NCI-H2227 (cell line): ENCODE data around the gene IFI44.

Experiments
- DNase-seq: peaks from one replicate; lab custom pipeline; 2025; ENCODE audit not compliant: unreplicated experiment; lab: John Stamatoyannopoulos, UW

The IFI44 gene

DNA sequence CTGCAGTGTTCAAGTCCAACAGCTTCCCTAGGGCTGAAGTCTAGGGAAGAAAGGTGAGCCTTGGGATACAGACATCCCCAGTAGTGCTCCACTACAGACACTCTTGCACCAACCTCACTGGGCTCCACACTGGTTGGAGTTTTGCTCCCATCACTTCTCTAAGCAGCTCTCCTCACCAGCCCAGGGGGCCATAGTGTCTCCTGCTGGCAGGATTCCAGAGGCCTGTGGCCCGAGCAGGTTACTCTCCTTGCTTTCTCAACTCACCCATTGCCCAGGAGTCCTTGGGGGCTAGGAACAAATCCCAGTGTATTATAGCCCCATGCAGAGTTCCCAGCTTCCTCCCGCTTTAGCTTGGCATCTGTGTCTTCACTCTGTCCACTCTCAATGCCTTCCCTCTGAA is 52.8 kb downstream of the IFI44 start:
- no peak for DNase-seq

DNA sequence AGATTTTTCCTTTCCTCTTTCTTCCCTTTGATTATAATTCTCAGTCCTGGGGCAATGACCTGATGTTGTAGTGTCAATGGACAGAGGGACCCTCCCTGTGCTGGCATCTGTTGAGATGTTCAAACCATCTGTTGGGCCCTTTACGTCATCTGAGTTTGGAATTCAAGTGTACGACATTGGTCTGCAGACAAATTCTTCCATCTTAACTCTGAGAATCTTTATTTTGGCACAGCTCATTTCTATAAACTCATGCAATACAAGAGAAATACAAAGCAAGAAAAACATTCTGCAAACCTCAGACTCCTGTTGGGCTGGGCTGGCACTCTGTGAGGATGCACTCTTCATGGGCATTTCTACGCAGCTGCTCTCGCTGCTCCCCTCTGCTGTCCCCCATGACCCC is 54.2 kb downstream of the IFI44 start:
- DNase-seq = no peak

DNA sequence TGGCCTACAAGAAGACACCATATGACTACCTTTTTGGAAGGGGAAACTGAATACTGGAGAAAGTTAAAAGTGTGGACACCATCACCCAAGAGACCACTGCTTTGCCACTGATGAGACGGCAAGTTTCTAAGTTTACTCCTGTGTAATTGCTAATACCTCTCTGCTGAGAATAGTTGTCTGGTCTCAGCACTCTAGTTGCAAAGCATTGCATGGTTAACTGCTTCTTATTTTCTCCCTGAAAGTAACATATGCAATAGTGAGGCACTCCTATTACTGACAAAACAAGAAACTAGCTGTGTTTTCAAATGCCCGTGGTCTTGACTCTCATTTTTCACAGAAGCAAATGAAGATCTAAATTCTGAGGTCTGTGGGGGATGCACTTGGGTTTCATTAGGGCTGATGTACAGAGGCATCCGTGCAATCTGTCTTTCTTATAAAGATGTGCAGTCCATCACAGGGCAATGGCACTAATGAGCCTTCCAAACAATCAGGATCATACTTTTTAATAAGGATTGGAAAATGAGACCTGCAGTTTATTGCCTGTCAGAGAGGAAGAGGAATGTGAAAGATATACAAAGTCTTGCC is 62.9 kb downstream of the IFI44 start:
- DNase-seq = no peak

DNA sequence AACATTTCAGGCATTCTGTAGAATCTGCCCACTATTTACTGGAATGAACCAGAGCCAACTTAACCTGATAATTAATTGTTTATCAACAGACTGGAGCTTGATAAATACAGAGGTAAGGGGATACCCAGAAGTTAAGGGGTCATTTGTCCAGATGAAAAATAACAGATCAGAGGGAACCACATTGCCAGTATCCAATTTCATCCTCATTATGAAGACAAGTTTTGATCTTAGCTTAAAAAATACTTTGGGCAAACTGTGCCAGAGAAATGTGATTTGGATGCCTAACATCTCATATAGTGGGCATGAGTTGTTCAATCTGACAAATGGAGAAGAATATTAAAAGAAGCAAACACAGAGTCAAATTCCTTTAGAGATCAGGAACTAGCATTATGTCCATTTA is 63.7 kb downstream of the IFI44 start:
- DNase-seq = no peak
